ENCODE measurements around the gene MED13L. TPM values are rescaled to one million over a fixed set of nuclear protein-coding genes. Genes with fewer than 3 reads are reported as not detected.

MED13L gene
- total RNA-seq, 1 donor from 2014 or later, result 36.0 TPM

DNA sequence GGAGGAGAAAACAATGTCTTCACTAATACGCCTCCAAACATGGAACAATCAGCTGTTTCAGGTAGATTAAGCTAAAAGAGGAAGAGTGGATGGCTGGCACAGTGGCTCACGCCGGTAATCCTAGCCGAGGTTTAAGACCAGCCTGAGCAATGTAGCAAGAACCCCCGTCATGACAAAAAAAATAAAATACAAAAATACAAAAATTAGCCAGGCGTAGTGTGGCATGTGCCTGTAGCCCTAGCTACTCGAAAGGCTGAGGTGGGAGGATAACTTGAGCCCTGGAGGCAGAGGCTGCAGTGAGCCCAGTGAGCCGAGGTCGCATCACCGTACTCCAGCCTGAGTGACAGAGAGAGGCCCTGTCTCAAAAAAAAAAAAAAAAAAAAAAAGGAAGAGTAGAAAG, 1.2 kb upstream of the MED13L start:
- DNase-seq (ENCODE audit: low read depth, low spot score), result no peak

DNA sequence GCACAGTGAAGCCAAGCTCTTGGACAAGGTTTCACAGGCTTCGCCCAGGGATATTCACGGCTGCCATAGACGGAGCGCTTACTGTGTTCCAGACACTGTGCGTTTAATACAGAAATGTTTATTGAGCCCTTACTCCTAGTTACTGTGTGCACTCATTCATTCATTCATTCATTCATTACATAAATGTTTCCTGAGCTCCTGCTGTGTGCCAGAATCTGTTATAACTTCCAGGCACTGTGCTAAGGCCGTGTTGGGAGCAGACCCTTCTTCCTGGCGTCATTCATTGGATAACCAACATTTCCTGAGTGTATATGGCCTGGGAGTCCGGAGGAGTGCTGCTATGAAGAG, 760 bp upstream of the MED13L start:
- DNase-seq (ENCODE audit: low read depth, low spot score), result no peak

DNA sequence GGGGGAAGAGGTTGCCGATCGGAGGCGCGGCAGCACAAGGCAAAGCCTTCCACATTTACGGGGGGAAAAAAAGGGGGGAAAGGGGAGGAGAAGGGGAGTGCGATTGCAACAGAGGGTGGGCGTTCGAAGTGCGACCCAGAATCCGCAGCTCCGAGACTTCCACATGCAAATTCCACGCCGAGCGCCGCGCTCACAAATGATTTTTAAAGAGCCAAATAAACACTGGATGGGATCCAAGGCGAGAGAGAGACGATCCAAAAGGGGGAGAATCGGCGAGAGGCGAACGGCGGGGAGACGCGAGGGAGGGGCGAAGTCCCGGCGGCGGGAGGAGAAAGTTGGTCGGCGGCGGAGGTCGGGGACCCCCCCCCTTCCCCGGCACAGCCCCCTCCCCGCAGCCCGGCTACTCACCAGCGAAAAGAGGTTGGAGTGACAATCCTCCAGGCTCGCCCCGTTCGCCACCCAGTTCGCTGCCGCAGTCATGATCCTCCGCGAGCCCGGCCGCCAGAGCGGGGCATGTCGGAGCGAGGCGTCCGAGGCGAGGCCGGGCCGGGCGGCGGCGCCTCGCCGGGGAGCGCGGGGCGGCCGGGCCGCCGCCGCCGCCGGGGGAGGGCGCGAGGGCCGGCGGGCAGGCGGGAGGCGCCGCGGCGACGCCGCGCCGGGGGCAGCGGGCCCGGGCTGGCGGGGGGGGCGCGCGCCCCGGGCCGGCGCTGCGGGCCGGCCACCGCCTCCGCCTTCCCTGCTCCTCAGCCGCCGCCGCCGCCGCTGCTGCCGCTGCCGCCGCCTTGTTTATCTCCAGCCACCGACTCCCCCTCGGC, 634 bp downstream of the MED13L start:
- no peak for DNase-seq (ENCODE audit: low read depth, low spot score)

DNA sequence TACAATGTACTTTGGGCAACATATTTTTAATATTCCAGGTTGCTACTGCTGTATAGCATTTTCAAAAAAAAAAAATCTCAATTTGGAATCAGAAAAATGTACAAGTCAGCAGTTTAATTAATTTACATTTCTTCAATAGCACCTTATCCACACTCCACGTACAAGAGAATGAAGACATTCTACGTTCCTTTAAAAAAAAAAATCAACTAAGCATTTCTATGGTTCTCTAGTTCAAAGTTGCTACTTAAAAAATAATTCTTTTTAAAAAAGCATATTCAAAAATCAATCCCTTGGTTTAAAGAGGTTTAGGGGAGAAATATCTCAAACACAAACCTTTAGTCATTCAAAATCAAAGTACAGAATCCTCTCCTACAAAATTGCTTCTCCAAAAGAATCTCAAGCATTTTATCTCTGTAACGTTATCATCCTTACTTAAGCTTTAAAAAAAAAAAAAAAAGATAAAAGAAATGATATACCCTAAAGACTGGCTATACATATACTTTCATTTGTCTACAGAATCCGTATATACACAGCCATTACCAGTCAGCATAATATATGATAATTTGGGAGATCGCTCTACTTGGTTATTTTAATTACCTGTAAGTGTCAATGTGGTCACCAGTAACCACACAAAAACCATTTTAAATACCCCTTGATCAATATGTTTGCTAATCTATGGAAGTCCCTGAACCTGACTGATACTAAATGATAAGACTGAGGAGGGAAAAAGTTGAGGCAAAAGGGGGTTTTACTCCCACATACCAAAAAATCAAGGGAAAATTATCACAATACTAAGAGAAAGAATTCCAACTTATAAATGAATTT, 2.7 kb downstream of the MED13L start:
- DNase-seq (ENCODE audit: low read depth, low spot score), result no peak

GRCh38 chr12:116273813-116274550, 3.5 kb downstream of the MED13L start:
- DNase-seq (ENCODE audit: low read depth, low spot score), result no peak

DNA sequence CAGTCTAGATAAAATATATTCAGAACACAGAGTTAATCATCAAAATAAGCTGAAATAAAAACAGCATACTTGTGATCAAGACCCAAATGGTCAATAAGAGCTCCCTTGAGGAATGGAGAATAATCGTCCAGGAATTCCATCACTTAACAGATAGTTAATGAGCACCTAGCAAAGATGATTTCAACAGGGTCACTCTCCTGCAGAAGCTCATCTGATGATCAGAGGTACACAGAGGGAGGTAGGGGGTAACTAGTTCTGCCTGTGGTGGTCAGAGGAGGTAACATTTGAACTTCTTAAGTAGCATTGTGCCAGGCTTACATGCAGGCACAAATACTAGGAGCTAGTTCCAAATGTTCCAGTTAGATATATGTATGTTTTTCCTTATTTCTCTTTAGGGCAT, 9.5 kb downstream of the MED13L start:
- DNase-seq (ENCODE audit: low read depth, low spot score), result no peak

DNA sequence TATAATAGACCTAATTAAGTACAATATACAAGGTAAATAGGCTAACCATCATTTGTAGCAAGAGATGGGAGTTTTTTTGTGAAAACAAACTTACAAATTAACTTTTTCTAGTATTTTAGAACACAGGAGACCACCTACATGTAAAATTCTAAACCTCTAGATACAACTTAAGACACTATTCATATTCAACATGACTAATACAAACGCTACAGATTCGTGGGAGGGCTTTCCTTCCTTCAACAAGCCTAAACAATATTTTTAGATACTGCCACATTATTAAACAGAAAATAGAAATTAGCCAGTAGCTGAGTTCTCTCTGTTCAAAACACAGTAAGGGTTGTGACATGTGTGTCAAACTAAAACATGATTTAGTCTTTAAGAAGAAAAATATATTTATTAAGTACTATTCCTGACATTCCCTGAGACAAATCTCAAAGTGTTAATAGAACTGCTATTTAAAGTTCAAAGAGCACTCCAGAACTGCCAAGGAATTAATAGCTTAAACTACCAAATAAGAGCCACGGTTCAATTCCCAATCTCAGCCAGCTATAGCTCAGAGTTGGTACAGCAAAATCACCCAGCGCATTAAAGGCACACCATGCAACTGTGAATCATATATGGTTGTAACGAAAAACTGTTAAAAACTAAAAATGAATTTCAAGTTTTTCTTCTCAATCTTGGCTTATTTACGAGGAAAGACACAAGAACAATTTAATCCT, 10.7 kb downstream of the MED13L start:
- DNase-seq (ENCODE audit: low read depth, low spot score), result no peak

GRCh38 chr12:116266168-116266601, 11.3 kb downstream of the MED13L start:
- no peak for DNase-seq (ENCODE audit: low read depth, low spot score)

DNA sequence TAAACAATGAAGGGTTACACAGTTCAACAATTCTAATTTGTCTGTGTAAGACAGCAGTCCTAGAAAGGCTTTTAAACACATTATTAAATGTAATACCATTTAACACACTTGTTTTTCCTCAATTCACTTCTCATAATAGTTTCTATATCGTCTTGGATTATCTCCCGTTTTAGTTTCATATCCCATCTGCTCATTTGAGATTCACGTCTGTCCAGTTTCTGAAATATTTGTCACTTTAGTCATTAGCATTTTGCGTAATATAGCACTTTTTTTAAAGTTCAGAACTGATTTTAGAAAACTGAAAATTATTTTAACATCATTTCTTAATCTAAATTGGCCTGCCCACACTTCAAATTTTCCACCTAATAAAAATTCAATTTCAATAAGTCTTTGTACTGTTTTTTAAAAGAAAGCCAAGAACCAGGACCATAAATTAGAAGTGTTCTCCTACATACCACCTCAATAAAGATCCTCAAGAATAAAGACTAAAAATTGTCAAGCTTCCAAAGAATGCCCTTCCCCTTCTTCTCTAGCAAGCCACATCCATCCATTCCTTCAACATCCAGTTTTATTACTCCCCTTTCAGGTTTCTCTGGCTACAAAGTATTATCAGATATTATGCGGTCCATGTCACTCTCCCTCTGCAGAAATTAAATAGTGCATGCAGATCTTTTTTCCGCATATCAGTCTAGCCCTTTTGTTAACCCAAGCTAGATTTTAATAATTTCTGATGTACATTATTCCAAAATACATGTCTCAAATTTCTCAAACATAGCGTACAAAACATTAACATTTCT, 11.9 kb downstream of the MED13L start:
- DNase-seq (ENCODE audit: low read depth, low spot score), result no peak

GRCh38 chr12:116264525-116265070, 12.9 kb downstream of the MED13L start:
- DNase-seq (ENCODE audit: low read depth, low spot score), result no peak

DNA sequence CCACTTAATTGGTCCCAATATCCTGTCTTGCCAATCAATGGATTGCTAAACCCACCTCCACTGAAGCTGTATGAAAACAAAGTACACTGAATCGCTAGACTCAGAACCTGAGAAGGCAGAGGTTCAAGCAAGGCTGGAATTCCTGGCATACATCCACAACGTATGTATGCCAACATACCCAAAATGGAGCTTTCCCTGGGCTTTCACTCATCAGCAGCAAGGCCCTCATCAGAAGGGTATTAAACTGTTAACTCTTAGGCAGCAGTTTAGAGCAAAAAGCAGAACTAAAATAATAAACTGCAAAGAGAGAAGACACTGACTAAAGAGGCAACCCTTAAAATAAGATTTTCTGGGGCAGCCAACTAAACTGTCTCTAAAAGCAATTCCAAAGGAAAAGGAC, 13.6 kb downstream of the MED13L start:
- no peak for DNase-seq (ENCODE audit: low read depth, low spot score)

GRCh38 chr12:116263431-116263830, 14.1 kb downstream of the MED13L start:
- DNase-seq (ENCODE audit: low read depth, low spot score), result no peak

DNA sequence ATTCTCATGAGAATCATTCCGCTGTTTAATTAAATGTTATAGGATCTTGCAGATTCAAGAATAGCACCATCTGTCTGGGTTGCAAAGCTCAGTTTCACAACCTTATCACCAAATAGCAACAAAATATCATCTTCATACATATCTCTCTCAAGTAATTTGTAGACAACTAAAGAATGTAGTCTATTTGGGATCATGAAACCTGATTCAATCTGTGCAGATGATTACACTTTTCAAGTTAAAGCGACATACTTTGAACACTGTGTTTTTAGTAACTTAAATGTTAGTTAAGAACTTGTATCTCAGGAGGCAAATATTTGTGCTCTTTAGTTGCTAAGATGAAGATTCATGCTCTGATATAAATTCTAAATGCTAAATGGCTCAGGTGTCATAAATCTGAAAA, 14.8 kb downstream of the MED13L start:
- DNase-seq (ENCODE audit: low read depth, low spot score), result no peak

DNA sequence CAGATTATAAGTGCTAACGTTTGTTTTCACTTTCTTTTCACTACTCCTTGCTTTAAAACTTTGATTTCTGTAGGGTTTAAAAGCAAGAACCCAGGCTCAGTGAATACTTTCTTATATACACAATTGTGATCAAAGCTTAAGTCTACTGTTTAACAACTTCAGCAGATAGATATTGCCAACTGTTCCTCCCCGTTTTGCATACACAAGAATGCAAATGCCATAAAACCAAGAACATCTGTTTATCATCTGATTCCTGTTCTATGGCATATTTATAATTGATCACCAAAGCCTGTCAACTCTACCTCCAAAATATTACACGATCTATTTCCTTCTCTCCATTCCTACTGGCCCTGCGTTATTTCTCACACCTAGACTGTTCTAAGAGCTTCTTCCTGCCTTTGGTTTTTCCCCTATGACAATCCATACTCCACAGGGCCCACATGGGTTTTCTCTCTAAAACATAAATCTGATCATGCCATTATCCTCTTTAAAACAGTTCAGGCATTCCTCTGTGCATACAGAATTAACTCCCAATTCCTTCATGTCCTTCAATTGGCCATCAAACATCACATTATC, 15.9 kb downstream of the MED13L start:
- no peak for DNase-seq (ENCODE audit: low read depth, low spot score)

GRCh38 chr12:116259800-116260577, 17.5 kb downstream of the MED13L start:
- no peak for DNase-seq (ENCODE audit: low read depth, low spot score)

GRCh38 chr12:116257826-116258225, 19.7 kb downstream of the MED13L start:
- no peak for DNase-seq (ENCODE audit: low read depth, low spot score)

DNA sequence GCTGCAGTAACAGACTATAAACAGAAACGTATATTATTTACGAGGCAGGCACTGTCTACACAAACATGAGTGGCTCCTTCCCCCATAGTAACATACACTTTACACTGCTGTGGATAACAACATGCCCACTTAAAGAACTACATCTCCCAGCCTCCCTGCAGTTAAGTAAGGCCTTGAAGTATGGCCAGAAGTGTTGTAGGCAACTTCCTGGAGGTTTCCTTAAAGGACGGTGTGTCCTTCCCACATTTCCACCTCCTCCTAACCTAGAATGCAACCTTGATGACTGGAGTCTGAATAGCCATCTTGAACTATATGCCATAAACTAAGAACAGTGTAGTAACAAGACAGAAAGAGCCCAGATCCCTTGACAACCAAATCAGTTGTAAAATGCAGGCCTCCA, 20.3 kb downstream of the MED13L start:
- DNase-seq (ENCODE audit: low read depth, low spot score), result no peak

- DNase-seq (ENCODE audit: low read depth, low spot score), result no peak
These were observed 27.6 kb downstream of the MED13L start for GRCh38 chr12:116249938-116250337.

DNA sequence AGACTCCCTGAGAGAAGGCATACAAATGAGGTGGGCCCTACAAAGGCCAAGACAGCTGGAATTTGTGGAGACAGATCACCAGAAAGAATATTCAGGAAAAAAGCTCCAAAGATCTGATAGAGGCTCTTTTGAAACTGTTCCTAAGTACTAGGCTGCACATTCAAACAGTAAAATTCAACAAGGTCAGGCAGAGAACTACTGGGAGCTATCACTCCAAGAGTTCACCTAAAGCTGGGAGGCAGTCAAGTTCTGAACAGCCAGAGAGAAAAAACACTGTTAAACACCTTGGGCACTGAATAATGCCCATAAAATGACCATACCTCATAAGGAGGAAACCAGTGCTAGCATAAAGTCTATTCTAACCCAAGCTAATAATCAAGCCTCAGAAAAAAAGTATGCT, 28.6 kb downstream of the MED13L start:
- no peak for DNase-seq (ENCODE audit: low read depth, low spot score)
